PC-3 (cell line): ENCODE data around the gene SLC22A25.

Source experiments
- EZH2 ChIP-seq: fragments of 300-600 bp; sonication (generic); IDR thresholded peaks from one replicate; pipeline ENCODE4 v1.6.1; 2017; ENCODE audit warnings: antibody characterized with exemption, mild to moderate bottlenecking, low read length; ENCODE audit not compliant: unreplicated experiment
- EZH2phosphoT487 ChIP-seq: fragments of 300-600 bp; sonication (generic); IDR thresholded peaks from 2 replicates; pipeline ENCODE4 v1.6.1; 2018; ENCODE audit warnings: mild to moderate bottlenecking, antibody characterized with exemption, low read length, borderline replicate concordance
- TF ChIP-seq, protein P1 (sequence below): fragments of 300-600 bp; sonication (generic); conservative IDR thresholded peaks from 2 replicates; pipeline ENCODE4 v1.5.1; 2017; ENCODE audit warnings: antibody characterized with exemption, low read depth, mild to moderate bottlenecking, low read length

DNA sequence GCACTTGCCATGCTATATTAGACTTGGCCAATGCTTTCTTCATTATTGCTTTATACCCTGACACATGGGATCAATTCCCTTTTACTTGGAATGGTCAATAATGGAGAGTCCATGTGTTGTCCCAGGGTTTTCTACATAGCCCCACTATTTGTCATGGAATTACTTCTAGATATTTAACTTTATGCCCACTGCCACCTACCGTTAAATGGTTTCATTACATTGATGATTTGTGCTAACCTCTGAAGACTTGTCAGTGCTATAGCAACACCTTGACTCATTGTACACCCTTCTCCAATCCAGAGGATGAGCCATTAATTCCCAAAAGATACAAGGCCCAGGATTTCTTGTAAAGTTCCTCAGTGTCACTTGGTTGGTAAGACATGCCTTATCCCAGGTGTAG is 31.4 kb upstream of the SLC22A25 start:
- TF ChIP-seq, protein P1, sequence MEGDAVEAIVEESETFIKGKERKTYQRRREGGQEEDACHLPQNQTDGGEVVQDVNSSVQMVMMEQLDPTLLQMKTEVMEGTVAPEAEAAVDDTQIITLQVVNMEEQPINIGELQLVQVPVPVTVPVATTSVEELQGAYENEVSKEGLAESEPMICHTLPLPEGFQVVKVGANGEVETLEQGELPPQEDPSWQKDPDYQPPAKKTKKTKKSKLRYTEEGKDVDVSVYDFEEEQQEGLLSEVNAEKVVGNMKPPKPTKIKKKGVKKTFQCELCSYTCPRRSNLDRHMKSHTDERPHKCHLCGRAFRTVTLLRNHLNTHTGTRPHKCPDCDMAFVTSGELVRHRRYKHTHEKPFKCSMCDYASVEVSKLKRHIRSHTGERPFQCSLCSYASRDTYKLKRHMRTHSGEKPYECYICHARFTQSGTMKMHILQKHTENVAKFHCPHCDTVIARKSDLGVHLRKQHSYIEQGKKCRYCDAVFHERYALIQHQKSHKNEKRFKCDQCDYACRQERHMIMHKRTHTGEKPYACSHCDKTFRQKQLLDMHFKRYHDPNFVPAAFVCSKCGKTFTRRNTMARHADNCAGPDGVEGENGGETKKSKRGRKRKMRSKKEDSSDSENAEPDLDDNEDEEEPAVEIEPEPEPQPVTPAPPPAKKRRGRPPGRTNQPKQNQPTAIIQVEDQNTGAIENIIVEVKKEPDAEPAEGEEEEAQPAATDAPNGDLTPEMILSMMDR = peak; percentile 55
- TF ChIP-seq EZH2 (no peak), EZH2phosphoT487 (no peak)
